ENCODE data around the gene ARSK.

ARSK gene

GRCh38 chr5:95554647-95555548, at the start of gene ARSK, which contains the start of gene SKIC3:
ARSK (plus strand) TSS chr5:95555101; CDS start chr5:95555279, 178 bp downstream.
SKIC3 (minus strand) TSS chr5:95554977; CDS start chr5:95547150, 7,827 bp downstream.
- Mint-ChIP-seq H3K27me3 (ENCODE audit: low read depth, poor library complexity) (peaks cover 6% of the 10 kb centered on the region), H3K4me3 (peak within 1 kb of the TSS; percentile 94), H3K27ac (peak within 1 kb of the TSS; percentile 91), H3K36me3 (ENCODE audit: low read depth) (peaks cover 31% of the 10 kb centered on the region), H3K4me1 (peaks cover 37% of the 10 kb centered on the region), H3K9me3 (peaks cover 14% of the 10 kb centered on the region)
- peak; percentile 90 for DNase-seq
- peak; percentile 17 for TF ChIP-seq CTCF (IDR thresholded peaks at IDR 0.05)

- Mint-ChIP-seq H3K4me3 (no peak overlapping the region), H3K9me3 (no peaks in the 10 kb centered on the region), H3K4me1 (peaks cover 11% of the 10 kb centered on the region), H3K27ac (peak overlapping the region; percentile 76), H3K36me3 (ENCODE audit: low read depth) (peaks cover 69% of the 10 kb centered on the region), H3K27me3 (ENCODE audit: low read depth, poor library complexity) (peaks cover 3% of the 10 kb centered on the region)
- TF ChIP-seq CTCF (IDR thresholded peaks at IDR 0.05): no peak
- no peak for DNase-seq
These were observed 46.4 kb upstream of the ARSK start for GRCh38 chr5:95508550-95508949.

GRCh38 chr5:95511606-95512005, 43.3 kb upstream of the ARSK start:
- peaks cover 59% of the 10 kb centered on the region for H3K36me3 Mint-ChIP-seq (ENCODE audit: low read depth)
- no peak overlapping the region for H3K4me3 Mint-ChIP-seq
- H3K27me3 Mint-ChIP-seq (ENCODE audit: low read depth, poor library complexity): no peaks in the 10 kb centered on the region
- no peaks in the 10 kb centered on the region for H3K9me3 Mint-ChIP-seq
- no peak for DNase-seq
- H3K27ac Mint-ChIP-seq: no peak overlapping the region
- no peak for TF ChIP-seq CTCF (IDR thresholded peaks at IDR 0.05)
- peaks cover 11% of the 10 kb centered on the region for H3K4me1 Mint-ChIP-seq

- DNase-seq: no peak
- Mint-ChIP-seq H3K36me3 (ENCODE audit: low read depth) (peaks cover 64% of the 10 kb centered on the region), H3K4me1 (no peaks in the 10 kb centered on the region), H3K27me3 (ENCODE audit: low read depth, poor library complexity) (no peaks in the 10 kb centered on the region), H3K4me3 (no peak overlapping the region), H3K27ac (no peak overlapping the region), H3K9me3 (no peaks in the 10 kb centered on the region)
- no peak for TF ChIP-seq CTCF (IDR thresholded peaks at IDR 0.05)
These were observed 36.5 kb upstream of the ARSK start for GRCh38 chr5:95518417-95518816.

- Mint-ChIP-seq H3K4me1 (no peaks in the 10 kb centered on the region), H3K4me3 (no peak overlapping the region), H3K27ac (no peak overlapping the region), H3K9me3 (no peaks in the 10 kb centered on the region), H3K36me3 (ENCODE audit: low read depth) (peaks cover 60% of the 10 kb centered on the region), H3K27me3 (ENCODE audit: low read depth, poor library complexity) (no peaks in the 10 kb centered on the region)
- DNase-seq: no peak
- no peak for TF ChIP-seq CTCF (IDR thresholded peaks at IDR 0.05)
These were observed 35.8 kb upstream of the ARSK start for GRCh38 chr5:95519151-95519550.

All from nephron progenitor cell (in vitro differentiated cells).